HS-27A (cell line): ENCODE measurements around the gene WDR37.

Experiments
- DNase-seq: peaks from one replicate; pipeline ENCODE4 v3.0.0-alpha.2; 2012; ENCODE audit warnings: low read depth, missing footprints

The WDR37 gene

DNA sequence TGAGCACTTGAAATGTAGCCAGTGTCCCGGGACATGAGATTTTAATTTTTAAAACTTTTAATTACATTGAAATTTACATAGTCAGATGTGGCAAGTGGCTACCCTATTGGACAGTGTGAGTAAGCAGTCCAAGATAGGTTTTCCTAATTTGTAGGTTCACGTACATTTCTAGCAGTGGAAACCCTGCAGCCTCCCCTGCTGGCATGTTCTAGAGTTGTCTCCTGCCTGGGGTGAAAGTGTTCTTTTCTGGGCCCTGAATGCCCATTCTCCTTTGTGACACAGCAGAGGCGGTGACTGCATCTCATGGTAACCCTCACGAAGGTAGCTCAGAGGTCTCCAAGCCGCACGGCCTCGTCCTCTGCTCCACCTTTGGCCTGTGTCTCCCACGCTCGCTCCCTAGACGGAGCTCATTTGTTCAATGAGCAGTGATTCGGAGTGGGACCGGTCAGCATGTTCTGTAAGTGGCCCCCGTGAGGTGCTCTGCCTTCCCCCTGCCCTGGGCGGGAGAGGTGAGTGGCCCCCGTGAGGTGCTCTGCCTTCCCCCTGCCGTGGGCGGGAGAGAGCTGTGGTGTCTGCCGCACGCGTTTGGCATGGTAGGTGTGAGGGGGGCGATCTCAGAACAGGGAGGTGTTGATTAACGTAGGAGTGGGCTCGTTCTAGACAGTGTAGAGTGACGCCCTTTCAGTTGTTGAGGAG lies 18.0 kb downstream of the WDR37 start:
- DNase-seq: no peak

DNA sequence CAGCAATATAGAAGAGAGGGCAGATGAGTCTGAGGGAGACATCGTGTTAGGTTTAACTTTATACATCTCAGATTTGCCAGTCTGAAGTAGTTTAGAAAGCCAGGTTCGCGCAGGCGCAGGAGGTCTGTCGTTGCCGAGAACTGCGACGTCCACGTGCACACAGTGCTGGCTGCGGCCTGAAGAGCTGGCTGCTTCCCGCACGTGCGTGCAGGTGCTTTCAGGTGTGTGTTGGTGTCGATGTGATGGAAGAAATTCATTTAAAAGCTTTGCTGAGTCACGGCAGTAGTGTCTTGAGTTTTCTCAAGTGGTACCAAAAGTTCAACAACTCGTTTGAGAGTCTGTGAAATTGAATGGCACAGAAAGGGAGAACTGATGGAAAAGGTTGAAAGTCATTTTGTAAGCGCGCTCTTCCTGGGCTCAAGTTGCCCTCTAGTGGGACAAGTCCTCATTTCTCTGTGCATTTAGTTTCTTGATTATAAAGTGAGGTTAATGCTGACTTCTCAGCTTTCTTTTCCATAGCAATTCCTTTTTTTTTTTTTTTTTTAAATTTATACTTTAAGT lies 18.6 kb downstream of the WDR37 start:
- no peak for DNase-seq

DNA sequence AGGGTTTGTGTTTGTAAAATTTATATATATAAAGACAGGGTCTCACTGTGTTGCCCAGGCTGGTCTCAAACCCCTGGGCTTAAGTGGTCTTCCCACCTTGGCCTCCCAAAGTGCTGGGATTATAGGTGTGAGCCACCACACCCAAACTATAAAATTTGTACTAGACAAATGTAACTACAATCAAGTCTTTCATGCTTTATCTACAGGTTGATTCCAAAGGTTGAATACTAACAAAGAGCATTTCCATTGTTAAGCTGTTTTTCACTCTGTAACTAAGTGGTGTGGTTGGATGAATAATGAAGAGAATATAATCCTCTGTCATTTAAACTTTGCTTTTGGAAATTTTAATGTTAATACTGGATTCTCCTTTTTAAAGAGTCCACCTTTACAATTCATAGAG lies 22.5 kb downstream of the WDR37 start:
- DNase-seq: no peak

DNA sequence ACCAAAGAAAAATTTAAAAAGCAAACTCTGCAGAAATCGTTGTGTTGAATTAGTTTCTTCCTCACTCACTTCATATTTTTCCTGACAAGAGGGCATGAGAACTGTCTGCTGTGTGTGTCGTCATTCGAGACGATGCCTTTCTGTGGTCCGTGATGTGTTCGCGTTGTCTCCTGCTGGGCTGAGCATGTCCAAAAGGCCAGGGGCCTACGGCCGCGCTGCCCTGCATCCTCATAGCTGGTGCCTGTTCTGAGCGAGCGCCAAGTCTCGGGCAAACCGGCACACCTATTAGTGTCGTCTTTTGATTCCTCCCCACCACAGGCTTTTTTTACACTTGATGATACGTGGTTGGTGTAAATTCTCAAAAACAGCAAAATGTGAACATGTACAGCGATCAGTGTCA lies 27.4 kb downstream of the WDR37 start:
- no peak for DNase-seq

DNA sequence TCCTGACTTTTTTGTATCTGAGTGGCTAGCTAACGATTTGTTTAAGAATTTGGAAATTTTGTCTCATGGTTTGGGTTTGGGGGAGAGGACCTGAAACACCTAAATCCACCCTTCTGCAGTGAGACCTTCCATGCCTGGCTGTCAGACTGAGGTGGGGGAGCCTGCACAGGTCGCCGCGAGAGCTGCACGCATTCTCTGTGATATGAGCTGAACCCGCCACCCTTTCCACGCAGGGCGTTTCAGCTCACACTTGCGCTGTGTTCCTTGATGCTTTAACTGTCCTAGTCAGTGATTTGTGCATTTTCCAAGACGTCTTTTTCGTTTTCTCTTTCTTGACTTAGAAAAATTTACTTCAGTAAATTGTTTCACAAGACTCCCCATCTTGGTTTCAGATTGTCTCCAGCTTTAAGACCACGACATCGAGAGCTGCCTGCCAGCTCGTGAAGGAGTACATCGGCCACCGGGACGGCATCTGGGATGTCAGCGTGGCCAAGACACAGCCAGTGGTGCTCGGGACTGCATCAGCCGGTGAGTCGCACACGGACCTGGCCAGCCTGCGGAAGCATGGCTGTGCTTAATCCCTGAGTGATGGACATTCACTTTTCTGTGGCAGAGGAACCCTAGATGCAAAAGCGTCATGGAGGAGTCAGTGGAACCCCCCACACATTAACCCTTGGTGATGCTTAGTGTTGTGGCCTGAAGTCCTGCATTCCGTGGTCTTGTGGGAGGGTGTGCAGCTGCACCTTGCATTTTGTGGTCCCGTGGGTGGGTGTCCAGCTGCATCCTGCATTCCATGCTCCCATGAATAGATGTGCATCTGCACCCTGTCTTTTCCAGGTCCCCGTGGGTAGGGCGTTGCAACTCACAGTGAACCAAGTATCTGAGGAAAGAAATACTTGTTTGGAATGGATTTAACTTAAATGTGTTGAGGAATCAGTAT lies 28.1 kb downstream of the WDR37 start:
- DNase-seq: no peak

DNA sequence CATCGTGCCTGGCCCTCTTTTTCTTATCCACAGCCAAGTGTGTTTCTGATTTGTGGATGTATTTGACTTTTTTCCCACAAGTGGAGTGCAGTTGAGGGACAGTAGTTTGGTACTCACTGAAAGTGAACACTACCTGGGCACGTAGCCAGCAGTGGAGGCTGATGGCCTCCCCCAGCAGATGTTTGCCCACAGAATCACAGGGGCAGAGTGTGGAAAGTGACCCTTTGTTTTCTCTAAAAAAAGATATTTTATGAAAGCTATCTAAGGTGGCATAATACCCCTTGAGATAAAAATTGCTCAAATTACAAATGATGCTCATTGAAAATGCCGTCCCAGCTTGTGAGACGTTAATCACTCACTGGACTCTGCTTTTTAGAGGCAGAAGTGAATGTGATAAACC lies 29.1 kb downstream of the WDR37 start:
- no peak for DNase-seq

DNA sequence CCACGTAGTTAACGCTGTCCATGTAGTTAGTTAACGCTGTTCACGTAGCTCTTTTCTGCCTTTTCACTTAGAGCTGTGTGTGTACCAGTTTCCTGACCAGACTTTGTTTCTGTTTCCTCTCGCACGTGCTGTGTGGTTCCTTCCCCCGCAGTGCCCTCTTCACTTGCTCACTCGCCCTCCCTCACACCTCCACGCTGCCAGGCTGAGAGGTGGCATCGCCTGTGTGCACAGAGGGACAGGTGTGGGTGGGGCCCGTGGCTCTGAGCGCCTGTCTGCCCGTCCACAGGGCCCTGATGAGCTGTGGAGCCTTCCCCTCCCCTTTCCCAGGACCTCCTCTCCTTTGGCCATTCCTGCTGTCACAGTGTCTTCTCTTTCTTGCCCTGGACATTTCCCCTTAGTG lies 30.6 kb downstream of the WDR37 start:
- no peak for DNase-seq

DNA sequence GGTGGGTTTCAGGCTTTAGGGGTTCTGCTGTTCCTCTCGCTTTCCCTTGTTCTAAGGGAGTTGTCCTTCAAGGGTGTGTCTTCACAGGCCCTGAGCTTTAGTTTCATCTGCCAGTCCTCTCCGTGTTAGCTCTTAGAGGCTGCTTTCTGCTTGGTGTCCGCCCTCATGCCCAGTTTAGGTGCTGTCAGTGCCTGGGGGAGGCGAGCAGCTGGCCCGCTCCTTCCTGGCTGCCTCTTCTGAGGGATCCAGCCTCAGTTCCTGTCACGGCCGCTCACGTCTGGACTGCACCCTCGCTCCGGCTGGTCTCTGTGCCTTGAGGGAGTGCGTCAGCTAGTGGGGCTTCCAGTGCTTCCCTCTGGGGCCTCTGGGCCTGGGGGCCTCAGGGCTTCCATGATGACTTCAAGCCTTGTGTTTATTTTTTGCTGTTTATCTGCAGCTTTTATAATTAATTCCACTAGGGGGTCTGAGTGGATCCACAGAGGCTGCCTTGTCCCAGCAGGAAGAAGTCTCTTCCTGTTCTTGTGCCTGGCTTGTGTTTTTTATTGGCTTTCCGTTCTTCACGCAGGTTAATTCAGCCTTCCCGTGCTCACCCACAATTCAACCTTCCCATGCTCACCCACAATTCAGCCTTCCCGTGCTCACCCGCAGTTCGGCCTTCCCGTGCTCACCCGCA lies 33.0 kb downstream of the WDR37 start:
- no peak for DNase-seq

DNA sequence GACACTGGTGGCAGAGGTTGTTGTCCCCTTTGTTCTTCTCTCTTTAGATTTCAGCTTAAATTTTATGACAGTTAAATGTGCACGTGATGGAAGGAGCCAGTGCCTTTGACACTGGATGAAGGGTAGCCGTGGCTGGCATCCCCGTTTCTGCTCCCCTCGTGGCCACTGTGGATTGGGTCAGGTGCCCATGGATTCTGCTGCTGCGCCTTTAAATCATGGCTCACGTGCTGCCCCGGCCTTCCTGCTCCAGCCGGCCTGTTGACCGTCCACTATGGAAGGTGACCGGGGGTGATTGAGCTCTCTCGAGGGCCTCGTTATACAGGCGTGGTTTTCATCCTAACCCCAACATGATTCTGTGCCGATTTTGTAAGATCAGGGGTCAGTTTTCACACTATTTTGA lies 34.5 kb downstream of the WDR37 start:
- DNase-seq: no peak

DNA sequence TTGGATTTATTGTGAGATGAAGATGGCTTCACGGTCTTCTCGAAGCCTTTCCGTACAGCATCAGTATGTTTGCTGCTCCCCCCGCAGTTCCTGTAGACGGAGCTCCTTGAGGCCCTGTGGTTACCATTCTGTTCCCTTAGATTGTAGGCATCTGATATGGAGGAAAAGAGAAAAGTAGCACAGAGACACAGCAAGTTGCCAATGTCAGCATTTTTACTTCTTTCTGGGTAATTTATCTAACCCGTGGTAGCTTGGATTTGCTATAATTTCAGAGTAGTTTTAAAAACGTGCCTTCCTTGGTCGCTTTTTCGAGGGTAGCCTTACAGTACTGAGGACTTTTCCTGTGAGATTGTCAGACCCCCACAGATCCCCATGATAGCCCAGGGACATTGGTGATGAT lies 37.5 kb downstream of the WDR37 start:
- no peak for DNase-seq

DNA sequence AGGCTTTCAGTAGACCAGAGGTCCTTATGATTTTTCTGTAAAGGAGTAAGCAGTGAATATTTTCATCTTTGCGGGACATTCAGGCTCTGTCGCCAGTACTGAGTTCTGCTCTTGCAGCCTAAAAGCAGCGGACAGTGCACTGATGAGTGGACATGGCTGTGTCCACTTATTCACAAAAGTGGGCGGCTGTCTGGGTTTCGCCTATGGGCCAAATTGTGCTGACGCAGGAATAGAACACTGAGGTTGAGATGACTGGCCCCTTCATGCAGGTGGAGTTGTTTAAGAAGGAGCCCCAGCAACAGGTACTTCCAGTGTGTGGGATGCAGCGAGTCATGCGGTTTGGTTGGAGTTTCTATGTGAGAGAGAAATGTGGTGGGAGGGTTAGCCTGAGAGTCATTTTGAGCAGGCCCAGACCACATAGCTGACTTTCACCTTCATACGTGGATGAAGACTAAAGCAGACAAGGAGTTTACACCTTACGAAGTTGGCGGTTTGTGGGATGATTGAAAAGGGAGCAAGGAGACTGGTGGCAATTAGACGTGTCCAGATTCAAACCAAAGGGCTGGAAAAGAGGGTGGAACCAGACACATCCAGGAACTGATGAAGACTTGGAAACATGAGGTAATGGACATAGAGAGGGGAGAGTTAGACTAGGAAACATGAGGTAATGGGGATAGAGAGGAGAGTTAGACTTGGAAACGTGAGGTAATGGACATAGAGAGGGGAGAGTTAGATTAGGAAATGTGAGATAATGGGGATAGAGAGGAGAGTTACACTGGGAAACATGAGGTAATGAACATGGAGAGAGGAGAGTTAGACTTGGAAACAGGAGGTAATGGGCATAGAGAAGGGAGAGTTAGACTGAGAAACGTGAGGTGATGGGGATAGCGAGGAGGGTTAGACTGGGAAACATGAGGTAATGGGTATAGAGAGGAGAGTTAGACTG lies 38.2 kb downstream of the WDR37 start:
- no peak for DNase-seq

DNA sequence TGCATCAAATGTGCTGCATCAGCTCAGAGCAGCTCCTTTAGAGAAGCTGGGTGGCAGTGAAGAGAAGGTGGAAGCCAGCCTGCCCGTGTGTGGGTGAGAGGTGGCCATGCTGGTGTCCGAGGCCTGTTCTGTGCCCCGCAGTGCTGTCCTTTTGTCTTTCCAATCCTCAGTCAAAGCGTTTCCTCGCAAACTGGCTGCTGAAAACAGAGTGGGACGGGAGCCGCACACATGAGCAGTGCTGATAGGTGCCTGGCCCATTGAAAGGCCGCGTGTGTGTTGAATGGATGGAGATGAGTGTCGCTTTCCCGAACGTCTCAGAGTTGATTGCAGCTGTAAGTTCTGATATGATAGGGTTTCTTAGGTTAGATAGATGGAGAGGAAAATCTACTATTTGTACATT lies 39.3 kb downstream of the WDR37 start:
- DNase-seq: no peak

DNA sequence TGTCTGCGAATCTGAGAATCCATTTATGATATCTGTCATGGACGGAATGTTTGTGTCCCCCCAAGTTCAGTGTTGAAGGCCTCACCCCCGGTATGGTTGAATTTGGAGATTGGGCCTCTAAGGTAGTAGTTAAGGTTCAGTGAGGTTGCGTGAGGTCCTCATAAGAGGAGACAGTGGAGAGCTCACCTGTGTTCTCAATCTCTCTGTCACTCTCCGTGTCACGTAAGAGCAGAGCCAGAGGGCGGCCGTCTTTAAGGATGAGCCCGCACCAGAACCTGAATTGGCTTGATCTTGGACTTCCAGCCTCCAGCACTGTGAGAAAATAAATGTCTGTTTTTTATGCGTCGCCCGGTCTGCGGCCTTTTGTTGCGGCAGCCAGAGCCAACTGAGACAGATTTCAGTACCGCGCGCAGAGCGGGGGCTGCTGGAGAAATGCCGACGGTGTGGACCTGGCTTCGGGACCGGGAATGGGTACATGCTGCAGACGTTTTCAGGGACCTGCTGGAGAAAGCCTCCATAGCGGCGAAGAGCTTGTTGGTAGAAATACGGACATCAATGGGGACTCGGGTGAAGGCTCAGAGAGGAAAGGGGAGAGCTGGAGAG lies 40.2 kb downstream of the WDR37 start:
- no peak for DNase-seq

DNA sequence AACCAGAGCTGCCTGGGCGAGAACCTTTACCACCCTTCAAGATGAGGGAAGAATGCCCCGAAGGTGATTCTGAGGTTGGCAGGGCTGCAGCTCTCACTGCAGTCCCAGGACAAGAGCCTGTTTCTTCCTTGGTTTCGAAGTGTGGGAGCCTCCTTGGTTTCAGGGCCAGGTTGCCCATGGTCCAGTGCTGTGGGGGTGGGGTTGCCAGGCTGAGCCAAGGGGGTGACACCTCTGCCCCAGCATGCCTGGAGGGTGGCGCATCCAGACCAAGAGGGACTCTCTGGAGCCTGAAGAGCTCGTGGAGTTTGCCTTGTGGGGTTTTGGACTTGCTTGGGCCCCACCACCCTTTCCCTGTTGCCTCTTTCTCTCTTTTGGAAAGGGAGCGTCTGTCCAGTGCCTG lies 41.3 kb downstream of the WDR37 start:
- no peak for DNase-seq

DNA sequence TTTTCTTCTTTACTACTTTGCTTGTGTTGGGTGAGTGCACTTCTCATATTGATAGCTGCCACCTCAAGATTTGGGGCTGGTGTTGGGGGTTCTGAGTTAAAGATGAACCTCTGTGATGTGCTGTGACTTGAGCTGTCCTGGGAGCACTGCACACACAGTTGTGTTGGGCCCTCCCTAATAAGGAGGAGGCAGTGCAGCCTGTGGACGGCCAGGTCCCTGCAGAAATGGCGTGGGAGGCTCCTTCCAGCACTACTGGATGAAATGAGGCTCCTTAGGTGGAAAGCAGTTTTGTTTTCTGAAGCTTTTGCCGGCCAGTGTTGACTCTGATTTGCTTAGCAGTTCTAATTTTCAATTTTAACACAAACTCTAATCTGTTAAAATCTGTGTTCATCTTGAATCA lies 44.0 kb downstream of the WDR37 start:
- no peak for DNase-seq

DNA sequence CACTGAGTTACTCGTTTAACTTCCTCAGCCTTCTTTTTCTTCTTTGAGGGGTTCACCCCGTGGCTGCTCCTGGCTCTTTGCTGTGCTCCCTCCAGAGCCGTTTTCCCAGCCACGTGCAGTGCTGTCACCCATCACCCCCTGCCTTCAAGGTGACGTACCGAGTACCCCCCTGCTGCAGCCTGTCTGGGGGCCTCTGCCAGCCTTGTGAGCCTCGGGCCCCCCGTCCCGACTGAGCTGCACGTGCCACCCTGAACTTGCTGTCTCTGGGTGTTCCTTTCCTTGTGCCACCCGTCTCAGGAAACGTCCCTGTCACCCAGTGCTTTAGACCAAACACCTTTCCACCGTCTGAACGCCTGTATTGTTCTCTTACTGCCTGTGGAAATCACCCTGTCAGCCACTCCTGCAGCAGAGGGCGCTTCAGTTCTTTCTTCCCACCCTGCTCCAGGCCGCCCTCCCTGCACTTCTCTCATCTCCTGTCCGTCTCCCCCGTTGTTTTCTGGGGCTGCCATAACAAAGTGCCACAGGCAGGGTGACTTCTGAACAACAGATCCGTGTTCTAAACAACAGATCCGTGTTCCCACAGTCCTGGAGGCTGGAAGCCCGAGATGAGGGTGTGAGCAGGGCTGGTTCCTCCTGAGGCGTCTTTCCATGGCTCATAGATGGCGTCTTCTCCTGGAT lies 44.6 kb downstream of the WDR37 start:
- no peak for DNase-seq

DNA sequence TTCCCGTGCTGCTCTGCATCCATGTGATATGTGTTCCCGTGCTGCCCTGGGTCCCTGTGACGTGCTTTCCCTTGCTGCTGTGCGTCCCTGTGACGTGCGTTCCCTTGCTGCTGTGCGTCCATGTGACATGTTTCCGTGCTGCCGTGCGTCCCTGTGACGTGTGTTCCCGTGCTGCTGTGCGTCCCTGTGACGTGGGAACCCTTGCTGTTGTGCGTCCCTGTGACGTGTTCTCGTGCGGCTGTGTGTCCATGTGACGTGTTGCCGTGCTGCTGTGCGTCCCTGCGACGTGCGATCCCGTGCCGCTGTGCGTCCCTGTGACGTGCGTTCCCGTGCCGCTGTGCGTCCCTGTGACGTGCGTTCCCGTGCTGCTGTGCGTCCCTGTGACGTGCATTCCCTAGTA lies 45.8 kb downstream of the WDR37 start:
- no peak for DNase-seq

DNA sequence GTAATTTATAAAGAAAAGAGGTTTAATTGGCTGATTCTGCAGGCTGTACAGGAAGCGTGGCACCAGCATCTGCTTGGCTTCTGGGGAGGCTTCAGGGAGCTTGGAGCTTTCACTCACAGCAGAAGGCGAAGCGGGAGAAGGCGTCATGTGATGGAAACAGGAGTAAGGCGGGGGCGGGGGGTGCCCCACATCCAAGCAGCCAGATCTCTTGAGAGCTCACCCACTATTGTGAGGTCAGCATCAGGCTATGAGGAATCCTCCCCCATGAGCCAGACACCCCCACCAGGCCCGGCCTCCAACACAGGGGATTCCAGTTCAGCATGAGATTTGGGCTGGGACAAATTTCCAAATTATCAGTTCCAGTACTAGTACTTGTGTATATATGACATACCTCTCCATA lies 46.2 kb downstream of the WDR37 start:
- no peak for DNase-seq

DNA sequence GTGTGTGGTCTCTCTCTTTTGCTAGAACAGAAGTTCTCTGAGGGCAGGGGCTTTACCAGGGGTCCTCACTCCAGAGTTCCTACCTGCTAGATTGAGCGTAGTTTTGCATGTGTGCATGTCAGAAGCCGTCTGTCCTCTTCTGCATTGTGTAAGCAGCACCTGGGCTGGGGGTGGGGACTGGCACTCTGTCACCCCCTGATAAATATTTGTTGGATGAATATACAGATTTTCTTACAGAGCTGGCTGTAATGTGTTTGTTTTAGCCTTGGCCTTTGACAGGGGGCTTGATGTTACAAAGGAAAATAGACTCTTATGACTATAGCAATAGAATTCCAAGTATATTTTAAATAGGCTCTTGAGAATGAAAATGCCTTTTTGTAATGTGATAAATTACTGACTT lies 46.6 kb downstream of the WDR37 start:
- DNase-seq: no peak

DNA sequence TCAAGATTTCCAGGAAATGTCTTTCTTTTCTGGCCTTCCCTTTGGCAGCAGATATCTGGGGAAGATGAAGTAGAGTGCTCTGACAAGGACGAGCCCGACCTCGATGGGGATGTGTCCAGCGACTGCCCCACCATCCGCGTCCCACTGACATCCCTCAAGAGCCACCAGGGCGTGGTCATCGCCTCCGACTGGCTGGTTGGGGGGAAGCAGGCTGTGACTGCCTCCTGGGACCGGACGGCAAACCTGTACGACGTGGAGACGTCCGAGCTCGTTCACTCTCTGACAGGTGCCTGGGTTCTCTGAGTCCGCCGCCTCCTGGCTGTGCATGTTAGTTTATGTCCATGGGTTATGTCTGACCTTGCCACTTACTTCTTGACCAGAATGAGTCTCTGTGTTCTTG lies 47.4 kb downstream of the WDR37 start:
- DNase-seq: no peak

DNA sequence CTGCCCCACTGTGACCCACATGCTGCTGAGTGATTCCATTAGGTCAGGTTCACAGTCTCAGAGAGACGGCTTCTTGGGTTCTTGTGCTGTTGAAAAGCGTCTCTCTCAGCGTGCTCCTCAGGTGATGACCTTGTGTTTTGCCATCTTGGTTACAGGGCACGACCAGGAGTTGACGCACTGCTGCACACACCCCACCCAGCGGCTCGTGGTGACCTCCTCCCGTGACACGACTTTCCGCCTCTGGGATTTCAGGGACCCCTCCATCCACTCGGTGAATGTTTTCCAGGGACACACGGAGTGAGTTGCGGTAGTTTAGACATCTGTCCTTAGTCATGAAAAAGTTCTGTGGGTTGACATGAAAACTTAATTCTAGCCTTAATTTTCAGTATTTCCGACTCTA lies 48.8 kb downstream of the WDR37 start:
- no peak for DNase-seq
